NCI-H1694 (cell line): ENCODE results near the gene RAB40A.
"Not testable (repeated sequence)": the region's sequence is repeated elsewhere in the genome, so short reads cannot be mapped to it uniquely, and the experiment has no call there.

Experiments used
- DNase-seq: peaks from one replicate; lab custom pipeline; 2025; lab: John Stamatoyannopoulos, UW

The RAB40A gene

DNA sequence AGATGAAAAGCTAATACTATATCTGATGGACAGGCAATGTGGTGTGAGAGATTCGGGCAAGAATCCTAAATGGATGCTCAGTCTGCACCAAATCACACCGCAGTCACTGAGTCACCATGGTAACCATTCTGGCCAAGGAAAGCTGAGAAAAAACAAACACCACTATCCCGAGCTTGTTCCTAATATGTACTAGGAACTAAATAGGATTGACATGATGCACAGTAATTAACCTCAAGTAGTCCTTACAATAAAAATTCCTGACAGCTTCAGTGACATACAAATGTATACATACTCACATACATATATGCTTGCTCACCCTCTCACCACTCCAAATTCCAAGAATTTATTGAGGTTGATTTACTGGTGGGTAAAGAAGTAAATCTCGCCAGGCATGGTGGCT lies 1.1 kb upstream of the RAB40A start:
- no peak for DNase-seq

DNA sequence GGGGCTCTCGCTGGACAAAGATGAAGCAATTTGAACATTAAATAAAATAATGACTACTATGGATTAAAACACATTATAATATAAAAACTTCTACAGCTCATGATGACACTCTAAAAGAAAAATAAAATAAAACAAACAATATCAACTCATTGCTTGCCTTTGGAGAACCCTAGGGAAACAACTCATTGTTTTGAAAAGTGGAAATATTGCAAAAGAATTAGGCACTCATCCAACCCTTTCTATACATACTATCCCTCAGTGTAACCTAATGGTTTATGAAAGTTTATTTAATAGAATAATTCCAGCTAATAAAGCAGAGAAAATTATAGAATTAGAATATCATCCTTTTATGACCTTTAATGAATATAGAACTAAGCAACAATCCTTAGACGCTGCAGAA lies 718 bp downstream of the RAB40A start:
- DNase-seq, result no peak

DNA sequence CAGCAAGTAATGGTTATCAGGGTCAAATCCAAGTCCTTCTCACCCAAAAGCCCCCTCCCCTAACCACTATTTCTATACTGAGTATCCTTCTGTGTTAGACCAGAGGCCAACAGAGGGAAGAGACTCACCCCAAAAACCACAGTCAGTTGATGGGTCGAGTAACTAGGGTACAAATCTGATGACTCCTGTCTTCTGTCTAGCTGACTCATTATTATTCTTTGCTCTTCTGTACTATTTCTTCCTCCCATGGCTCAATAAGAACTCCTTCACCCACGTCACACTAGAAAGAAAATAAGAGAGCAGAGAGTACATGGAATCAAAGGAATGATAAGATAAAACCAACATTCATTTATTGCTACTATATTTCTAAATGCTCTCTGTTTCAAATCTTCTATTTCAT lies 2.0 kb downstream of the RAB40A start:
- no peak for DNase-seq

DNA sequence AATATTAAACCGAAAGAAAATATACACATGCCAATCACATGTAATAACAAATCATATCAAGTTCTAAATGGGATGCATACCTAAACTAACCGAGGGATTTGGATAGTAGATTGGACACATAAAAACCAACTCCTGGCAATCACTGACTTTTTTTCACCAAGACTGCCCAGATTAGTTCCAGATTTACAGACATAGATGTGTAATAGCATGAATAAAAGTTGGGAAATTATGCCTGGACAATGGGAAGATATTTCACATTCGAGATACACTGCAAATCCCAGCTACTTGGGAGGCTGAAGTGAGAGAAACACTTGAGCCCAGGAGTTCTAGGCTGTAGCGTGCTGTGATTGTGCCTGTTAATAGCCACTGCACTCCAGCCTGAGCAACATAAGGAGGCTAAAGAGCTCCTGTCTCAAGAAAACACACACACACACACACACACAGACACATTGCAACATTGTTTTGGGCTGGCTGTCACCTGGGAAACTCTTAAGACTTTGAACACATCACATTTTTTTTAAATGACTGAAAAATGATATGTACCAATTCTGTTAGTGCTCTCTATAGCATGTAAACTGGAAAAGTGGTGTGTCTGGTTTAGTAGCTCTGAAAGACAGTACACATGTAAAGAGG lies 5.7 kb downstream of the RAB40A start:
- no peak for DNase-seq

DNA sequence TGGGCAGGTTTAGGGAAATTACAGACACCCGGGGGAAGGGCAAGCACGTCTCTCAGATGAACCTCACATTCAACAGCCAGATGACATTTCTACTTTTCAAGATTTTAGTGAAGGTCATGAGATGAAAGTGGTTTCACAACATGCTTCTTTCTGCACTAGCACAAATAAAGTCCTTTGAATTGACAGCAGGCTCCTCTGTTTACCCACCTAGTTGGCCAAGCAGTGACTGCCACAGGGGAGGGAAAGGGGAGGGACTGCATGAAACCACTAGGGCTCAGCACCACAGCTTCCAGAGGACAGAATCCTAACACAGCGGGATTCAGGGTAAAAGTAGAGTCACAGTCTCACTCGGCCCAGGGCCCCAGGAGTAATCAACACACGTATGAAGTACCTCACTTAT lies 6.2 kb downstream of the RAB40A start:
- no peak for DNase-seq

DNA sequence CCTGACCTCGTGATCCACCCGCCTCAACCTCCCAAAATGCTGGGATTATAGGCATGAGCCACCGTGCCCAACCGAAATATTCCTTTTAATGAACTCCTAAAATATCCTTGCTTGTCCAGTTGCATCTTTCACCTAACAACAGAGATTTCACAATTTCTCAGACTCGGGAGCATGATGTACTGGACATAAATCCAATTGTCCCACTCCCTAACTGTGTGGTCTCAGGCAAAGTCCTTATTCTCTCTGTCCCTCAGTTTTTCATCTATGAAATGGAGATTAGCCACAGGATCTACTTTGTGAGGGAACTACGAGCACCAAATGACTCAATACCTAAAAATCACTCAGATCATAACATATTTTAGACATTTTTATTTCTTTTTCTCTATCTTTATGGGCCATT lies 9.3 kb downstream of the RAB40A start:
- no peak for DNase-seq

DNA sequence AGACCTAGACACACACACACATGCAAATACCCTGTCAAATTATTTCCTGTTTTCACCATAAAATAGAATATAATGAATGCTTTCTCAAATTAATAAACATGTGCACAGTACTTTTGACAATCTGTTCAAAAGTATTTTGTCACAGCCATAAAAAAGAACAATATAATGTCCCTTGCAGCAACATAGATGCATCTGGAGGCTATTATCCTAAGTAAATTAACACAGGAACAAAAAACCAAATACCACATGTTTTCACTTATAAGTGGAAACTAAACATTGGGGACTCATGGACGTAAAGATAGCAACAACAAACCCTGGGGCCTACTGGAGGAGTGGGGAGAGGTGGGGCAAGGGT lies 15.5 kb downstream of the RAB40A start:
- no peak for DNase-seq

DNA sequence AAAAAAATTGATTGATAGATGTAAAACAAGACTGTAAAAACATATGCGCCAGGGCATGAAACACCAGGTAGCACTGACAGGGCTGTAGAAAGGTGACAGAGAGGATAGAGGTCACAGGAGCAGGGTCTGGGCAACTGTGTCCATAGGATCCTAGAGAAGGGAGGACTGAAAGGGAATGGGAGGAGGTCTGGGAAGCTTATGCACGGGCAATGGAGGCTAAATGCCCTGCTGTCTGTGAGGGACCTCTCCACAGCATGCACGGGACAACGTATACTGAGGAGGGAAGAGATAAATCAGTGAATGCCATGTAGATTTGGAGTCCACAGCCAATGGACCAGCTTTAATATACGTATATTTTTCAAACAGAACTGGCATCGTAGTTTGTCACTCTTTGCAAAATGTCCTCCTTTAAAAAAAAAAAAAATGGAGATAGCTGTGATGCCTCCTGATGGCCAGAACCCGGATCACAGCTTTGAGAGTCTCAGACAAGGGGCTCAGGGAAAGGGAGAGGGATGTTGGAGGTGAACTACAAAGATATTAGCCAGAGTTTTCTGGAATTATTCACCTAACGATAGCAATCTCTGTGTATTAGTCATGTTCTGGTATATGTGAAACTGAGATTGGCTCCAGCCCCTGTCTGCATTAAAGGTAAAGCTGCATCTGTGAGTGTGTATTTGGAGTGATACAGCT lies 16.0 kb downstream of the RAB40A start:
- DNase-seq, result no peak

DNA sequence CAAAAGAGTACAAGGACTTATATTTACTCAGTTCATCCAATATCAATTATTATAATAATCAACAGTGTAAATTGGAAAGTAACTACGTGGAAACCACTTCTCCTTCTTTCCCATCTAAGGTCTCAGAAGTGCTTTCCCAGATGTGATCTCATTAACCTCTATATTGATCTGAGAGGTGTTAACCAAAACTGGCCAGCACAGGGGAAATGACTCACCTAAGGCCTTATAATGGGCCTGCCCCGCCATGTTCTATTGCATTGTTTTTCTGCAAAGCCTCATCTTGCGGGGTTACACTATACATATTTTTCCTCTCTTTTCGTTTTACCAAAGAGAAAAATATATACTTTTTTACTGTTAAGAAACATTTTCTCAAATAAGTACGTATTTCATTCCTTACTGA lies 20.5 kb downstream of the RAB40A start:
- DNase-seq, result no peak

DNA sequence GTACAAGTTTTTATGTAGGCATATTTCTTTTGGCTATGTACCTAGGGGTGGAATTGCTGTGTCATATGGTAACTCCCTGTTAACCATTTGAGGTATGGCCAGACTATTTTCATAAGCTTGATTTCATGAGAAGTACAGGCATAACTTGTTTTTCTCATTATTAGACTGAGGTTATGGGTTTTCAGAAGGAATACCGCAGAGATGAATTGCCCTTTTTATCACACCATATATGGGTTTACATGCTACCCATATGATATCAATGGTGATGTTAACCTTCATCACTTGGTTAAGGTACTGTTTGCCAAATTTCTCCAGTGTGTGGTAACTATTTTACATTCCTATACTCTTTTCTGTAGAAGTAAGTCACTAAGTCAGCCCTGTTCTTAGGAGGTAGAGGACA lies 23.5 kb downstream of the RAB40A start:
- no peak for DNase-seq

DNA sequence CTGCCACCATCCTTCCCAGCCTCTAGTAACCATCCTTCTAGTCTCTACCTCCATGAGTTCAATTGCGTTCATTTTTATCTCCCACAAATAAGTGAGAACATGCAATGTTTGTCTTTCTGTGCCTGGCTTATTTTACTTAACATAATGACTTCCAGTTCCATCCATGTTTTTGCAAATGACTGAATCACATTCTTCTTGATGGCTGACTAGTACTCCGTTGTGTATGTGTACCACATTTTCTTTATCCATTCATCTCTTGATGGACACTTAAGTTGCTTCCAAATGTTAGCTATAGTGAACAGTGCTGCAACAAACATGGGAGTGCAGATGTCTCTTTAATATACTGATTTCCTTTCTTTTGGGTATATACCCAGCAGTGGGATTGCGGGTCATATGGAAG lies 25.7 kb downstream of the RAB40A start:
- DNase-seq, result not testable (repeated sequence)

DNA sequence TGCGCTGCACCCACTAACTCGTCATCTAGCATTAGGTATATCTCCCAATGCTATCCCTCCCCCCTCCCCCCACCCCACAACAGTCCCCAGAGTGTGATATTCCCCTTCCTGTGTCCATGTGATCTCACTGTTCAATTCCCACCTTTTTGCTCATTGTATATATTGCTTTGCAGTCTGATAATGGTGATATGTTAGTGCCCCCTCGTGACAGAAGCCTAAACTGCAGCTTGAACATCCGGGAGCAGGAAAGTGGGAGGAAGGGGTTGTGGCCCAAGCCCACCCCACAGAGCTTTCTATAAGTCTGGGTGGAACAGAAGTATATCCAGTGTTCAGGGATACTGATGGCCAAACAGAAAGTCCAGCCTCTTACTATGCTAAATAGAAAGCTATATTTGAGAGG lies 29.6 kb downstream of the RAB40A start:
- DNase-seq, result peak; percentile 68

DNA sequence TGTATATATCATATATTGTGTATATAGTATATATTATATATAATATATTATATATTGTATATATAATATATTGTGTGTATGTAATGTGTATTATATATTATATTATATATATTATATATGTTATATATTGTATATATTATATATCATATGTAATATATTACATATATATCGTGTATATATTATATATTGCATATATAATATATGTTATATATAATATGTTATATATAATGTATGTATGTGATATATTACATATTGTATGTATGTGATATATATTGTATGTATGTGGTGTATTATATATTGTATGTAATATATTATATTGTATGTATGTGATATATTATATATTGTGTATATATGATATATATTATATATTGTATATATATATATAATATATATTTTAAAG lies 30.5 kb downstream of the RAB40A start:
- DNase-seq, result no peak

DNA sequence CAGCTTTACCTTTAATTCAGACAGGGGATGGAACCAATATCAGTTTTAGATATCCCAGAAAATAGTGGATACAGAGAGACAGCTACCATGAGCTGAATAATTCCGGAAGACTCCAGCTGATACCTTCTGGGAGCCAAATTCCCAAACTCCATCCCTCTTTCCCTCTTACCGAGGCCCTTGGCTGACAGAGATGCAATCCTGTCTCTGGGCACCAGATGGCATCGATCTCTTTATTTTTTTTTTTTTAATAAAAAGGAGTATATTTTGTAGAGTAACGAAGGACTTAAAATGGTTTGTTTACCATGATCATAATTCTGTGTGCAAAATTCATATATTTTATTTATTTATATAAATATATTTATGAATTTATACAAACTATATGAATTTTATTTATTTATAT lies 31.0 kb downstream of the RAB40A start:
- peak; percentile 4 for DNase-seq

DNA sequence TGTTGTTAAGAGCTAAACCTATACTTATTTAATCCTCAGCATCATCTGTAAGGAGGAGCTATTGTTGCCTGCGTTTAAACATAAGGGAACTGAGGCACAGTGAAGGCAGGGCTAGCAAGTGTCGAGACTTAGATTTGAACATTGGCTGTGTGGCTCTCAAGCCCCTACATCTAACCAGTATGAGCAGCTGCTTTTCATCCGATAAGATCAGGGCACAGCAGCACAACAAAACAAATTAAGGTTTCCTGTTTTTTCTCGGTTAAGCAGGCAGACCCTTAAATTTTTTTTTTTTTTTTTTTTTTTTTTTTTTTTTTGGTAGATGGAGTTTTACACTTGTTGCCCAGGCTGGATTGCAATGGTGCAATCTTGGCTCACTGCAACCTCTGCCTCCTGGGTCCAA lies 35.6 kb downstream of the RAB40A start:
- no peak for DNase-seq

DNA sequence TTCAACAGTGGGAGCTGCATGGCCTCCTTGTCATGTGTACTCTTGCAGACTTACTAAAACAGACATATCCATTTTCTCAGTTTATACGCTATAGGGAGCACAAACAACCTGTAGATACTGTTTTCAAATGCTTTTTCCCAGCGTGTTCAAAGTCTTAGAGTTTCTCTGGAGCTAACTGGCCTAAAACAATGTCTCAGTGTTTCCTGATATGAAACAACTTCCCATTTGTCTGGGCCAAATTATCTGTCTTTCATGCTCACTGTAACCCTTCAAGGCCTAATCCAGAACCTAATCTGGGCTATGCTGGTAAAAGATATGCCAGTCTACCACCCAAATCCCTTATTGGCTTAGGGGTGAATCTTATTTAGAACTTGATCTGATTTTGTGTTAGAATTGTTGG lies 38.8 kb downstream of the RAB40A start:
- DNase-seq, result no peak

DNA sequence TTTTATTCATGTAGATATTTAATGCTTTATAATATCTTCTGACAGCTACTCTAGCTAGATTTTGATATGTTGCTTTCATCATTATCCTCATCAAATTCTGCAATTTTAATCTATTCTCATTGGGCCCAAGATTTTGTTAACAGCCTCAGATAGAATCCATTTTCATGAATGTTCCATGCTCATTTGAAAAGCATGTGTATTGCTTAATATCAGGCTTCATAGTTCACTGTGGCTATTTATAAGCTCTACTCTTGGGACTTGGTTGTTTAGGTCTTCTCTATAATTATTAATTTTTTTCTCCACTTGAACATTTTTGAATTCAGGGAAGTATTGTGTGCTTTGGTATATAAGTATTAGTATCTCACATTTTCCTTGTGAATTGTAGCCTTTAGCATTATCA lies 41.8 kb downstream of the RAB40A start:
- DNase-seq, result no peak

DNA sequence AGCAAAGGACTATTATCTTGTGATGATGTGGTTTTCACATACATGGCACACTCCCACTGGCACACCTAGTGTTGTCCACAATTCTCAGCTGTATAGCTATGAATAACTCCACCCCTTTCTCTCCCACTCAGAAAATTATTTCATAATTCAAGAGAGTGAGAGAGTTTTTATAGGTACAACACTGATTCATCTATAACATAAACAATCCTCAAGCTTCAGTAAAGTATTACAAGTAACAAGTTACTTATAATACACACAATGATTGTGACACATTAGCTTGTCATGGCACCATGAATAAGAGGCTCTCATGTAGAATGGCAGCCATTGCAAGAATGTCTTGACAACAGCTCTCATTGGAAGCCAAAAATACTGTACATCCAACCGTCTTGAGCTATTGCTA lies 43.9 kb downstream of the RAB40A start:
- DNase-seq, result no peak

DNA sequence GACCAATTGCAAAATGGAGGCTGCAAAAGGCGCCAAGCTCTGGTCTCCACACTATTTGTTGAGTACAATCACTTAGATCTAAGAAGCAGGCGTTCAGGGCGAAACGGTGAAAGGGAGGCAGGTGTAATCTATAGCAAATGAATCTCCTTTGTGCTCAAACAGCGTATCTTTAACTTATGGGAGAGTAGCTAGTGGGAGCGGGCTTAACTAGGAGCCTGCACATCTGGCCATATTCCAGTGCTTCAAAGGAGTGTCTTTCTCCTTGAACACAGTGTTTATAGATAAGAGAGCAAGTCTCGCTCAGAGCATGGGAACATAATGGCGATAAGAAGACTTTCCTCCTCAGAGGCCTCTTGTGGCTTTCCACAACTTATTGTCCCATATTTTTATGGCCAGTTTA lies 49.3 kb downstream of the RAB40A start:
- not testable (repeated sequence) for DNase-seq

DNA sequence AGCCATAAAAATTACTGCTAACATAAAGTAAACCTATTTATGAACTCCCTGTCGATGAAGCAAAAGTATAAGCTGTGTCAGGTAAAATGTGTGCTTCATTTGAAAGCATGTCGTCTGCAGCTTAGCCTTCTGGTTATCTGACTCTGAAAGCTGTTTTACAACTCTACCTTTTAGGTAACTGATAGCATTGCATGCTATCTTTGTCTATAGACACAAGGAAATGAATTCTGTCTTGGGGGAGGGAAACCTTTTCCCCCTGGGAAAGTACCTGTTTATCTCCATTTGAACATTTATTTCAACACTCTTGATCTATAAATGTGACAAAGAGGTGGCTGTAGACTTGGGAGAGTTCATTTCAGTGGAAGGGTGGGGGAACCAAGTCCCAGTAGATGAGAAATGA lies 51.4 kb downstream of the RAB40A start:
- no peak for DNase-seq

DNA sequence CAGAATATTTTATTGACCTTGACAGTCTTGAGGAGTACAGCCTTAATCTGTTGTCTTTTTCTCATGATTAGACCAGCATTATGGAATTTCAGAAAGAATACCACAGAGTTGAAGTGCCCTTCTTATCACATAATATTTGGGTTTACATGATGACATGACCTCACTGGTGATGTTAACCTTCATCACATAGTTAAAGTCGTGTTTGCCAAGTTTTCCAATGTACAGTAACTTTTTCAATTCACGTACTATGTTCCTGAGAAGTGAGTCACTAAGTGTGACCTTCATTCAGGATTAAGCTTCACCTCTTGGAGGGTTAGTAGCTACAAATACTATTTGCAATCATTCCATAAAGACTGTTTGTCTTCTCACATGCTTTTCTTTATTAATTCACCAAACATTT lies 52.1 kb downstream of the RAB40A start:
- no peak for DNase-seq

DNA sequence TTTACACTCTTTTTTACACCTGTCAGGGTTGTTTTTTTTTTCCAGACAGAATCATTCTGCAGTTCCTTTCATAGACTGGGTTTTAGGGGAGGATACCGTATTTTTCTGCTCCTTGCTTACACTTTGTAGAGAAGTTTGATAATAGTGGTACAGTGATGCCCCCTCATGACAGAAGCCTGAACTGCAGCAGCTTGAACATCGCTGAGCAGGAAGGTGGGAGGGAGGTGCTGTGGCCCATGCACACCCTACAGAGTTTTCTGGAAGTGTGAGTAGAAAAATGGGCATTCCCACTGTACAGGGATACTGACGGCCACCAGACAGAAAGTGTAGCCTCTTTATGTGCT lies 54.5 kb downstream of the RAB40A start:
- peak; percentile 87 for DNase-seq

DNA sequence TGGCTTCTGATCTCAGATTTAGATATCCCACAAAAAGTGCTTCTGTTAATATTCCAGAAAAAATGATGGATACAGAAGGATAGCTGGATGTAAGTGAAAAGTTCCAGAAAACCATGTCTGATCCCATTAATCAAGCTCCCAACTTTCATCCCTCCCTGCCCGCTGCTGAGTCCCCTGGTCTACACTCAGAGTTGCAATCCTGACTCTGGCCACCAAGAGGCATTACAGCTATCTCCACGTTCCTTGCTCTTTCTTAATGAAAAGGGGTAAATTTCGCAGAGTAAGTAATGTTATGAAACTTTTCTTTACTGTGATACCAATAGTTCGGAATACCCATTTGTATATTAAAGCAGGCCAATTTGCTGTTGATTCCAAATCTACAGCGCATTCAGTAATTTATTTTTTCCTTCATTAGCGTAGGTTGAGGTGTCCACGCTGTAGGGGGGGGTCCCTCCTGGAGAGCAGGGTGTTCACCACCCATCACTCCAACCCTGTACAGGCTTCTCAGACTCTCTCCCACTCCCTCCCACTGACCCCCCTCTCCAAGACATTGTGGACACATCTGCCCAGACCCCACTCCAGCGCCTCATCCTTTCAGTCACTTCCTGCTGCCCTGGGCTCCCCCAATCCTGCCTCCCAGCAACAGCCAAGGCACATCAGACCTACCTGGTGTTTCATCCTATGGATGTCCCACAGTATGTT lies 55.1 kb downstream of the RAB40A start:
- peak; percentile 39 for DNase-seq

DNA sequence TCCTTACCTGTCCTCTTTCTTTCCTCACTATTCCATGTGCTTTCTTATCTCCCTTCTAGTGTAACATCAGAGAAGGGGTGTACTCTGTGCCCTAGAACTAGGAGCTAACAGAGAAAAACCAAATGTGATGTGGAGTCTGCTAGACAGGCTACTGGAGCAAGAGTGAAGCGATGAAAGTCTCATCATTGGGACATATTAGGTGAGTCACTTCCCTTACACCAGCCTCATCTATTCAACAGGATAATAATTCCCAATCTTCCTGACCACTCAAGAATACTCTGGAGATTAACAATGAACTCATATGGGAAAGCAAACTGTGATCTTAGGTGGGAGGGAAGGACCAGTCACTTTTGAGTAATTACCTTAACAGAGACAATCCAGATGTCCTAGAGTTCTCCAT lies 58.1 kb downstream of the RAB40A start:
- DNase-seq, result no peak
